GF-D8 (cell line): ENCODE measurements around the gene MRPS12.

ENCODE experiments used
- DNase-seq: peaks from one replicate; lab custom pipeline; 2025; lab: John Stamatoyannopoulos, UW

MRPS12 gene

DNA sequence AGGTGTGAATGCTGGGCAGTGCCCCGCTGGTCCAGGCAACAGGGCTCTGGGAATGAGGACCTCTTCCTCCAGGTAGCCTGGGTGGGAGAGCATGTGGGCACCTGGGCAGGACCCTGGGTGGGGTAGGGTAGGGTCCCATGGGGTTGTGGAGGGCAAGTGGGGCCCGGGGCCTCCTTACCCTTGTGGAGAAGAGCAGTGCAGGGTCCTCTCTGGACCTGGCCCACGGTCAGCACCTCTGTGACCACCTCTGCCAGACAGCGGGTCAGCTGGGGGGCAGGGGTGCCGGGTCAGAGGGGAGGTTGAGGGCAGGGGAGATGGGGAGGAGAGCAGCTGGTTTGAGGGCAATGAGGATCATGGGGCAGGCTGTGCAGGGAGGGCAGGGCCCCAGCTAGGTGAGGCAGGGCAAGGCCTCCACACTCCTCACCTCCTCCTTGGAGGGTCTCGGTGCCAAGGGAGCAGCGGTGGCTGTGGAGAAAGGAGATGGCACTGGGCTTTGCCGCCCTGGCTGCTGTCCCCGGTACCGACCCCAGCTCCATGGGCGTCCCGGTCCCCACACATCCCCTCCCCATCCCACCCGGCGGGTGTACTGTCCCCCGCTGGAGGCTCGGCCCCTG is 19.2 kb upstream of the MRPS12 start:
- no peak for DNase-seq

DNA sequence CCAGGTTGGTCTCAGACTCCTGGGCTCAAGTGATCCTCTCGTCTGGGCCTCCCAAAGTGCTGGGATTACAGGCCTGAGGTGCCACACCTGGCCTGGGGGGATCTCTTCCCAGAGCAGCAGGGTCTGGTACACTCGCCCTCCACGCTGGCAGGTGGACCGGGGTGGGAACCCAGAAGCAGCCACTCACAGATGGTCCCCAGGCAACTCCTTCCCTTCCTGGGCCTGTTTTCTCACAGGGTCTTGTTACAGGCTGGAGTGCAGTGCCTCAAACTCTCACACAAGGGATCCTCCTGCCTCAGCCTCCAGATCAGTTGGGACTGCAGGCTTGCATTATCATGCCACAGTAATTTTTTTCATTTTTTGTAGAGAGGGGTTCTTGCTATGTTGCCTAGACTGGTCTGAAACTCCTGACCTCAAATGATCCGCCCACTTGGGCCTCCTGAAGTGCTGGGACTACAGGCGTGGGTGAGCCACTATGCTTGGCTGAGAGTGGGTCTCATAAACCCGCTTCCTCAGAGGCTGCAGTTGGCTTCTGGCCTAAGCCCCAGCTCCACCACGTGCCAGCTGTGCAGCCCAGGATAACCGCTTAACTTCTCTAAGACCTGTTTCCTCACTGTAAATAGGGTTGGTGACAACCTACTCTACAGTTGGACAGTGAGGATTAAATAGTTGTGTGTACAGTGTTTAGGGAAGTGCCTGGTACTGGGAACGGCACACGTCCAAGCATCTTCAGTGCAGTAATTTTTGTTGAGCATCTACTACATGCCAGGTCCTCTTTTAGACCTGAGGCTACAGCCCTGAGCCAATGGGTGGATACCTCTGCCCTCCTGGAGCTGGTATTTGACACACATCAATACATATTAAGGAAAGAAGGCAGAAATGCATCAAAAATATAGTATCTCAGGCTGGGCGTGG is 17.9 kb upstream of the MRPS12 start:
- peak; percentile 80 for DNase-seq

DNA sequence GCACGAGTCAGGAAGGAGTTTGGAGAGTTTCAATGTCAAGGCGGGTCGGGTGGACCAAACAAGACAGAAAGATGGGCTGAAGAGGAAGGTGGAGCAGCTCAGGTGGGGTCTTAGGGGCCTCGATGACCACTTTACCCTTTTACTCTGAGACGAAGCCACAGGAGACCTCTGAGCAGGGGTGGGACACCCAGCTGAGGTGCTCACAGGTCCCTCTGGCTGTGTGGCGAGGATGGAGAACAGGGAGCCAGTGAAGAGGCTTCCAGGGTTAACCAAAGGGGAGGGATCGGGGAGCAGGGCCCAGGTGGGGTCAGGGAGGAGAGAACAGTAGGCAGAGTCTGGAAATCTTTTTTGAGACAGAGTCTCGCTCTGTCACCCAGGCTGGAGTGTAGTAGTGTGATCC is 16.8 kb upstream of the MRPS12 start:
- DNase-seq: no peak

DNA sequence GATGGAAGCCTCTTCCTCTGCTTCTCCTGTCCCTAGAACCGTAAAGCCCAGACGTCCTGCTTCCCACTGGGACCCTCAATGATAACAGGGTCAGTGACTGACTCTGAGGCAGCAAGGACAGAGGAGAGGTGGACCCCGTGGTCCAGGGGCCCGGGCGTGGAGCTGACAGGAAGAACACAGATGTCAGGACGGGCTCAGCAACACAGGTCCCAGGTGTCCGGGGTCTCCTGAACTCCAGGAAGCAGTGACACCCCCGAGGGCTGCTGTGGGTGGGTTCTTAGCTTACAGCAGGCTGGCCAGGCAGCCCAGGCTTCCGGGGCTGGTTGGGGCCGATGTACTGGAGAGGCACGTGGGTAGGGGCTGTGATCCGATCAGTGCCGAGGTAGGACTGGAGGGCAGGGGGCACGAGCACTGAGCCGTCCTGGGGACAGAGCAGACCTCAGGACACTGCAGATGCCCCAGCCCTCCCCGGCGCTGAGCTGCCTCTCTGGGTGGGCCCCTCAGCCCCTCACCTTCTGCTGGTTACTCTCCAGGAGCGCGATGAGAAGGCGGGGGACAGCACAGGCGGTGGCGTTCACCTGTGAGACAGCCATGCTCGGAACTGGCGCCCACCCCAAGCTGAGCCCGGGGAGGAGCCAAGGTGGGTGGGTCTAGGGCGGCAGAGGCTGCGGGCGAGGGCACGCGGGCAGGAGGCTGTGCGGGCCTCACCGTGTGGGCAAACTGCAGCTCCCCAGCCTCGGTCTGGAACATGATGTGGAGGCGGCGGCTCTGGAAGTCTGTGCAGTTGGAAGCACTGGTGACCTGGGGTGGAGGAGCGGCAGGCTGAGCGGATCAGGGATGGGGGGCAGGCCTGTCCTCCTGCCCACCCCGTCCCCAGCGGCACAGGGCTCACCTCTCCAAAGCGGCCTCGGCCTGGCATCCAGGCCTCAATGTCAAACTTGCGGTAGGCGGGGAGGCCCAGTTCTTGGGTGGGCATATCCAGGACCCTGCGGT is 15.1 kb upstream of the MRPS12 start:
- DNase-seq: no peak

DNA sequence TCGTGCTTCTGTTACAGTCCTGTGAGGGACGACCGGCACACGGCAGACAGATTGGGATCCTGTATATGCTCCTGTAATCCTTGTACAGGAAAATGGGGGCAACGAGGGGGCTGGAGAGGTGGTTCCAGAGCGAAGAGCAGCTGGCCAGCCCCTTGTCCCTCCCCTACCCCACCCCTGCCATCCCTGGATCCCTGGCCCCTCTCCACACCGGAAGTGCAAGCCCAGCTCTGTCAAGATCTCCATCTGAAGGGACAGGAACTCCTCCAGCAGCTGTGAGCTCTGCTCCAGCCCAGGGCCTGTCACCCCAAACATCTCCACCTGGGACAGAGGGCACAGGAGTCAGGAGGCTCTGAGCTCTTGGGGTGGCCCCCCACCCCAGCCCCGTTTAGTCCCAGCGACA is 13.2 kb upstream of the MRPS12 start:
- no peak for DNase-seq

DNA sequence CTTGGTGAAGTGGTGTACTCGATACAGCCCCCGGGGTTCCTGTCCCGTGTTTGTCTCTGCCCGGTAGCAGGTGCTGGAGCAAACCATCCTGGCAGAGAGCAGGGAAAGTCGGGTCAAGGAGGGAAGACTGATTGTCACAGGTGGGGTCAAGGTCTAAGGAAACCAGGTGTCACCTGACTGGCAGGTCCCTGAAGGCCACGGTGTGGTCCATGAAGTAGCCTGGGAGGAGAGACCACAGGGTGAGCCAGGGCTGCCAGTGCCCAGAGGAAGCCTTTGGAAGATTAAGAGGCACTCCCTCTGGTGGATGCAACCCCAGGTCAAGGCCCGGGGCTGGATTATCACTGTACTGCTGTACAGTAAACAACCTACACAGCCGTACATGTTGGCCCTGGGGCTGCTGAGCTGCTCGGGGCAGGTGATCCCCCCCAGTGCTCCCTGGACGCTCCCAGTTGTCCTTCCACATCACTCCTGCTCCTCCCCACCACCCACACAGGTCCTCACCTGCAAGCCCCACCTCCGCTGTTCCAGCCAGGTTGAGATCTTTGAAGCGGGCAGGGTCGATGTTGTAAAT is 12.7 kb upstream of the MRPS12 start:
- DNase-seq: no peak

DNA sequence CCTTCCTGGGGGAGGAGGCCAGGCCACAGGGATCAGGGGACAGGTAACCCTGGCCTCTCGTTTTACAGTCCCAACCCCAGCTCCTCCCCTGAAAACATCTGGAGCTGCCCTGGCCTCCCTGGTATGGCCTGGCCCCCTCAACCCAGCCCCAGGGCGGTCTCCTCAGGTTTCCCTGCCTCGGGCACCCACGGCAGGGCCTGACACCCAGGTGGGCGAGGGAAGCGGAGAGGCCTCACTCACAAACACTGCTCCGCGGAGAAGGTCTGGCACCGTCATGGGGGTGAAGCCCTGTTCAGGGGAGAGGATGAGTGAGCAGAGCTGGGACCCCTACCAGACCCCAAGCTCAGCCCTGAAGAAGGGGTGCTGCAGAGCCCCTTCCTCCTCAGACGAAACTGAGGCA is 12.2 kb upstream of the MRPS12 start:
- DNase-seq: no peak

DNA sequence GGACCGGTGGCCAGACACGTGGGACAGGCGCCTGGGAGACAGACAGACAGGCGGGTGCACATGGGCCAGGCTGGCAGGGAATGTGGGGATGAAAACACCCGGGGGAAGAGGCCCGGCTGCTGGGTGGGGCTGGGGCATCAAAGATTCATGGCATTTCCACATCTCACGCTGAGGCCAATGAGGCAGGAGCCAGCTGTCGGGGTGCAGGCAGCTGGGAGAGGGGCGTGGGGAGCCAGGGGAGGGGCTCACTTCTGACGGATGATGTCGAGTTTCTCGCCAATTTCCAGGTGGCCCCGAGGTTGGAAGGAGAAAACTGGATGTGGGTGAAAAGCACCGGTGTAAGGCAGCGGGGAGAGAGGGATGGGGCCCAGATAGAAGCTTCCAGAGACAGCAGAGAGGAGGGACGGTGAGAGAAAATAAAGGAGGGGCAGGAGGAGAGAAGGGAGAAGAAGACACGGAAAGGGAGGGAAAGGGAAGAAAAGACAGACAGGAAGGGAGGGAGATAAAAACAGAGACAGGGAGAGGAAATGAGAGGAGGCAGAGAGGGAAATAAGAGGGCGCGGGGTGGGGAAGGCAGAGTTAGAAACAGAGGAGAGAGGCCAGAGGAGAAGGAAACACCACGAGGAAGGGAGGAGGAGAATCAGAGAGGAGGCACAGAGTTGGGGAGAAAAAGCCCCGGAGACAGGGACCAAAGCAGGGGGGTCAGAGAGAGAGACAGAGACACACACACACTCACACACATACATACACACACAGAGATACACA is 10.7 kb upstream of the MRPS12 start:
- no peak for DNase-seq

DNA sequence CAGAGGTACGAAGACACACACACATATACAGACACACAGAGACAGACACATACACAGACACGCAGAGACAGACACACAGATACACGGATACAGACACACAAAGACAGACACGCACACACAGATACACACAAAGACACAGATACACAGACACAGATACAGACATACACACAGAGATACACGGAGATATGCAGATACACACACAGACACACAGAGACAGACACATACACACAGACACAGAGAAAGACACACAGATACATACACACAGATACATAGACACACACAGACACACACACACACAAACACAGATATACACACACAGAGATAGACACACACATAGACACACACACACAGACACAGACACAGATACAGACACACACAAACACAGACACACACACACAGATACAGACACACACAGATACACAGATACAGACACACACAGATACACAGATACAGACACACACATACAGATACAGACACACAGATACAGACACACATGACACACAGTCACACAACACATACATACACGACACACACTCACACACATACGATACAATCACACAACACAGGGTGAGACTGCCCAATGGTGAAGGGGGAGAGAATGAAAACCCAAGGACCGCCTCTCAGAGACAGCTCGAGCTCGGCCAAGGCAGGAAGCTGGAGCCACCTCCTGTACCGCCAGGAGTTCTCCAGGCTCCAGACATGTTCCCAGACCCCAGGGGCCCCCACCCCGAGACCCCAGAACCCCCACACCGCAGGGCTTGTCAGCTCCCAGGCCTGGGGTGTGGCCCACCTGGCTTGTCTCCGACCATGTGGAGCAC is 9.9 kb upstream of the MRPS12 start:
- DNase-seq: no peak

DNA sequence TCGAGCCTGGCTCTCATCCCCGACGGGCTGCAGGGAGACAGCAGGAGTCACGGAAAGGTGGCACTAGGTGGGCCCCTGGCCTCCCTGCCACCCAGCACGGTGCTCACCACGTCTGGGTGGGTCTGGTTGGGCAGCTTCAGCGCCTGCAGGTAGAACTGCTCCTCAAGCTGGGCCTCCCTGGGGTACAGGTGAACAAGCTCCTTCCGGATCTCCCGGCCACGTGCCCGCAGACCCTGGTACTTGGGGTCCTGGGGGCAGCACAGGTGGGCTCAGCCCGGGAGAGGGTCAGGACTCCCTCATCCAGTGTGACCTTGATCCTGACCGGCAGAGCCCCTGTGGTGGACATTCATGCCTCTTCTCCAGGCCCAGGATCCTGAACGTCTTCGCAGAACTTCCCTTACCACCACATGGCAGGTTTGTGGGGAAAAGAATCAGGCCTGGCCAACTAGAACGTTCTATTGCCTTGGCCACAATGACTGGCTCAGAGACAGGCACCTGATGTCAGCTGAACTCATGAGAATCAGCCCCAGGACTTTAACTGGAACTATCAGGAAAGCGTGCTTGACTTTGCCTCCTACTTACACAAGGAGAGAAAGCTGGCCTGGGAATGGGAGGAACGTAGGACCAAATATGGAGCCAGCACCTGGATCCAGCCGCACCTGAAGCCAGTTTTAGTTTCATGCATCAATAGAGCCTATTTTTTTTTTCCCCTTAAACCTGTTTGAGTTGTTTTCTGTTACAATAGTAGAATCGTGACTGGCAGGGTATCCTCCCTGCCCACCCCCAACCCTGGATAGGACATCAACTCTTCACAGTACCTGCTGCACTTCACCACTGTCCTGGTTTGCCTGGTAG is 9.1 kb upstream of the MRPS12 start:
- DNase-seq: no peak

DNA sequence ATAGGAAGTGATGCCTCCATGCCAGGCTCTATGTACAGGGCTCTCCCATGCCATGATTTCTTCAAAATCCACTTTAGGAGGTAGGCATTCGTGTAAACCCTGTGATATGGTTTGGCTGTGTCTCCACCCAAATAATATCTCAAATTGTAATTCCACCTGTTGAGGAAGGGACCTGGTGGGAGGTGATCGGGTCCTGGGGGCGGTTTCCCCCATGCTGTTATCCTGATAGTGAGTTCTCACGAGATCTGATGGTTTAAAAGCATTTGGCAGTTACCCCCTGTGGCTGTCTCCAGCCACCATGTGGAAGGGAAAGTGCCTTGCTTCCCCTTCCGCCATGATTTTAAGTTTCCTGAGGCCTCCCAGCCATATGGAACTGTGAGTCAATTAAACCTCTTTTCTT is 8.3 kb upstream of the MRPS12 start:
- no peak for DNase-seq

DNA sequence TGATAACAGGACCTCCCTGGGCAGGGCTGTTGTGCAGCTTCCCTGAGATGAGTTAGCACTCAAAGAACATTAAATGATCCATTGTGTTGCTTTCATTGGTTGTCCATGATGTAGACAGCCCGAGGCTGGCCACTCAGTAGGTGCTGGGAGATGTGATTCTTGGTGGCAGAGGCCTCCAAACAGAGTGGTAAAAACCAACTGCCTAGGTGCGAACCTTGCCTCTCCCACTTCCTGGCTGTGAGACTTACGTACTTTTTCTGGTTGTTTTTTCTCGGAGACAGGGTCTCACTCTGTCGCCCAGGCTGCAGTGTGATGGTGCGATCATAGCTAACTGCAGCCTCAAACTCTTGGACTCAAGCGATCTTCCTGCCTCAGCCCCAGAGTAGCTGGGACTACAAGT is 6.4 kb upstream of the MRPS12 start:
- no peak for DNase-seq

DNA sequence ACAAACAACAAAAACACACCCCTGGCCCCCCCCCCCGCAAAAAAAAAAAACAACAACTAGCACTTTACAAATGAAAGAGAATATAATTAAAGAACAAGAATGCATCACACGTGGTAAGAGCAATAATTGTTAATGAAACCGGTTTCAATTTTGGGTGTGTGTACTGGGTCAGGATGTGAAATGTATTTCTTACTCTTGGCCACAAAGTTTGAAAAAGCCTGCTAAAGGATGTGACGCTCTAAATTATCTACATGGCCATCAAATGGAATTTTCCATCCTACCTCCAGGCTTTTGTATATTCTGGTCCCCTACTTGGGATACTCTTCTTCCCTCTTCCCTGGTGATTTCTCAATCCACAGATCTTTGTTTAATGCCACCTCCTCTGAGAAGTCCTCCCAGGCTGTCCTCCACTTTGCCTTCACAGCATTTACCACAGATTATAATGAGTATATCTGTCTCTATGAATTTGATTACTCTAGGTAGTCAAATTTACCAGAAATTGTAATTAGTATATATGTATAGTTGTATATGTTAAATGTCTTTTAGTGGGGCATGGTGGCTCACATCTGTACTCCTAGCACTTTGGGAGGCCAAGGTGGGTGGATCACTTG is 2.2 kb upstream of the MRPS12 start:
- no peak for DNase-seq

DNA sequence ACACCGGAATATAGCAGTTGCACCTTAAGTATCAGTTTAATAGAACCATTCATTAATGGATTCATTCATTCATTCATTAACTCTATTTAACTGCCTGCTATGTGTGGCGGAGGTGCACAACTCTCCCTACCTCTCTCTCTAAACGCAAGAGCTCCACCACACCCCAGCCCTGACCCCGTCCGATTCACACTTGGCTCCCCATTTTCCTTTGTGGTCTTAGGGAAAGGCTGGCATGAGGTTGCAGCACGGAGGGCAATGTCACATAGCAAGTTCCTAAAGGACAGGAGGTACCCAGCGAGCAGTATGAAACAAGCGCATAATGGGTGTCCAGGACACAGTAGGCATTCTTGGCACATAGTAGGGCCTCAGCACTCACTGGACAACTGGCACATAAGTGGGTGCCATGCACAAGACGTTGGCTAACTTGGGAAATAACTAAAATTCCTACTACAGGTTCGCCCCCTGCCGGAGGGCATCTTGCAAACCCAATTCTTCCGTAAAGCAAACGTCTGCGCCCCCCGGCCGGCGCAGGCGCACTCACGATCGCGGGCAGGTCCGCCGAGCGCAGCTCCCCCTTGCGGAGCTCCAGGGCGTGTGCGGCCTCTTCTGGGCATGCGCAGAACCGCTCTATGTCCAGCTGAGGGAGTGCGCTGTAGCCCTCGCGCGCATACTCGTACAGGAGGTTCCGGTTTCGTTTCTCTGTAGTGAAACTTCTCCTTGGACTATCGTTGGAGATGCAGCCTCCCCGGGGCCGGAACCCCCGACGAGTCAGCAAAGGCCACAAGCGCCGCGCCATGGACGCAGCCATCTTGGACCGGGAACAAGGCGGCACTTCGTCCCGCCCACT is 592 bp upstream of the MRPS12 start, which contains the start of gene SARS2:
TSS of gene SARS2 (minus strand) at position 835 of the 847 bp plus-strand sequence. CDS start at position 808, 27 bp downstream.
- peak; percentile 86 for DNase-seq

DNA sequence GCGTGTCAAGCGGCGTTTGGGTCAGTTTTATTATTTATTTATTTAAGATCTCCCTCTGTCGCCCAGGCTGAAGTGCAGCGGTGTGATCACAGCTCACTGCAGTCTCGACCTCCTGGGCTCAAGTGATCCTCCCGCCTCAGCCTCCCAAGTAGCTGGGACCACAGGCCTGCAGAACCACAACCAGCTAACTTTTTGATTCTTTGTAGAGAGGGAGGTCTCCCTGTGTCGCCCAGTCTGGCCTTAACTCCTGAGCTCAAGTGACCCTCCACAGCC is 713 bp downstream of the MRPS12 start:
- DNase-seq: no peak

DNA sequence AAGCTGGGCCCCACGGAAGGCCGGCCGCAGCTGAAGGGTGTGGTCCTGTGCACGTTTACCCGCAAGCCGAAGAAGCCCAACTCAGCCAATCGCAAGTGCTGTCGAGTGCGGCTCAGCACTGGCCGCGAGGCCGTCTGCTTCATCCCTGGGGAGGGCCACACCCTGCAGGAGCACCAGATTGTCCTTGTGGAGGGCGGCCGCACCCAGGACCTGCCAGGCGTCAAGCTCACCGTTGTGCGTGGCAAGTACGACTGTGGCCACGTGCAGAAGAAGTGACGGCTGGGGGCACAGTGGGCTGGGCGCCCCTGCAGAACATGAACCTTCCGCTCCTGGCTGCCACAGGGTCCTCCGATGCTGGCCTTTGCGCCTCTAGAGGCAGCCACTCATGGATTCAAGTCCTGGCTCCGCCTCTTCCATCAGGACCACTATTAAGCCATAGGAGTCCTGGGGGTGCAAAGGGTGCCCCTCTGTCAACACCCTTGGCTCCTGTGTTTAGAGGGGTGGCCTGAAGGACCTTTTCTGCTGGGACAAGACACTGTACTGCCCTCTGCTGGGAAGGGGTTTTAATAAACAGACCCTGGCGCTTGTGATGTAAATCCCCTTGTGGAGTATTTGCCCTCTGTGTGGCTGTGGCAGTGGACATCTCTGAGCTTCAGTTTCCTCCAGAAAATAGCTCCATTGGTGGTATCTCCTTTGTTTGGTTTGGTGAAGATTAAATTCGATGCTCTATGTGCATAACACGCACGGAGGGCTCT is 1.9 kb downstream of the MRPS12 start:
- DNase-seq: peak; percentile 4

DNA sequence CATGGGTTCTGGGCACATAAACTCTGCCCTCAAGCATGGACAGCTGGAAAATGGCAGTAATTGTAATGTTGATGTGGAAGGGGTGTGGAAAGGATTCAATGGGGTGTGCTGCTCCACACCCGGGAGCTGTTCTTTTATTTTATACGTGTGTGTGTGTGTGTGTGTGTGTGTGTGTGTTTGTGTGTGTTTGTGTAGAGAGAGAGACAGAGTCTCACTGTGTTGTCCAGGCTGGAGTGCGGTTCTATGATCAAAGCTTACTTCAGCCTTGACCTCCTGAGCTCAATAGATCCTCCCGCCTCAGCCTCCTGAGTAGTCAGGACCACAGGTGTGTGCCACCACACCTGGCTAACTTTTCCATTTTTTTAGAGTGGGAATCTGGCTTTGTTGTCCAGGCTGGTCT is 2.8 kb downstream of the MRPS12 start:
- DNase-seq: no peak
